Psoas muscle (tissue), 8 donors: Measurements from ENCODE around the gene BRF1. TPM values are rescaled to one million over a fixed set of nuclear protein-coding genes. Genes with fewer than 3 reads are reported as not detected.

Source experiments
- ATAC-seq, 4 donors: fragments of 200-7000 bp; cut with Tn5 transposase; one replicate each; pipeline ENCODE4 v1.9.1; 2020; ENCODE audit warnings: moderate library complexity in 3 of 4, mild to moderate bottlenecking in 2 of 4
- DNase-seq, 2 donors: peaks; one replicate each; pipeline ENCODE4 v3.0.0-alpha.2; 2020
- H3K27ac ChIP-seq: fragments of 200-600 bp; one replicate; pipeline ENCODE4 v1.8.0; 2022
- H3K27me3 ChIP-seq, 3 donors: fragments of 200-600 bp in 1 of 3; one replicate each; pipeline versions ENCODE4 v1.6.1 to v1.8.0; 2013 to 2022; ENCODE audit warnings: low read length in 2 of 3, mild to moderate bottlenecking in 2 of 3, moderate library complexity in 1 of 3; ENCODE audit not compliant: insufficient read depth in 3 of 3
- H3K36me3 ChIP-seq, 2 donors: fragments of 200-600 bp in 1 of 2; one replicate each; pipeline versions ENCODE4 v1.6.1 to v1.8.0; 2013 to 2022; ENCODE audit warnings: low read depth in 1 of 2, mild to moderate bottlenecking in 1 of 2, moderate library complexity in 1 of 2; ENCODE audit not compliant: insufficient read depth in 1 of 2
- H3K4me1 ChIP-seq: fragments of 200-600 bp; one replicate; pipeline ENCODE4 v1.8.0; 2022
- H3K4me3 ChIP-seq: fragments of 200-600 bp; one replicate; pipeline ENCODE4 v1.8.0; 2022; ENCODE audit warnings: mild to moderate bottlenecking
- H3K9me3 ChIP-seq: fragments of 200-600 bp; one replicate; pipeline ENCODE4 v1.8.0; 2022
- CTCF ChIP-seq: fragments of 200-600 bp; IDR thresholded peaks from one replicate; pipeline ENCODE4 v1.8.0; 2022; ENCODE audit warnings: antibody characterized with exemption
- WGBS, 3 donors: extraction: QIAGEN DNeasy Blood & Tissue Kit; methylation state at CpG; one replicate each; pipeline versions ENCODE4 v1.1.6 to v1.1.7; 2013; 5-methylcytosine and 5-hydroxymethylcytosine counted together
- intact Hi-C, 2 donors: fragments of 100-400 bp; cut with DNase I; formaldehyde crosslinking; loops; one replicate each; pipeline versions ENCODE4 v1.11.0 to v1.14.2; 2022
- polyA plus RNA-seq, 3 donors: library from polyadenylated mRNA; stranded (reverse); fragments of 200-250 nt; gene quantifications; one replicate each; pipeline ENCODE4 v1.2.3, GENCODE V29; 2013
- total RNA-seq, 4 donors: library from RNA; stranded (reverse); fragmentation: NEBNext Ultra II Directional in 2 of 4; extraction: Animal tissue kit (Norgen Biotek cat#: 25700) in 2 of 4; gene quantifications; one replicate each; pipeline versions ENCODE4 v1.2.1 to v1.2.4, GENCODE V29; 2021 to 2023
- donor health status: healthy with polysubstance abuse.
- donor health status: DM: no; HTN: no; CAD: no; lungs with moderate emphysema.
- donor health status: Bipolar disorder and iron deficiency.
- donor health status: healthy.
- donor health status: DM: yes; HTN: yes; CAD: no.
- donor health status: DM: no; HTN: no; CAD: no.
- donor health status: DM: no; HTN: no; CAD: no.
- donor health status: DM: yes; HTN: yes; CAD: no.

BRF1 gene
- total and polyA plus RNA-seq, 7 donors, result 12.9 to 26.2 (median 17.1) TPM

GRCh38 chr14:105315211-105315721 lies 14.5 kb upstream of the BRF1 start:
- peak in 3 of 4 donors; percentile 8 to 11 (median 10) for ATAC-seq
- H3K9me3 ChIP-seq, result no peaks in the 10 kb centered on the region
- H3K4me1 ChIP-seq, result peaks cover 24% of the 10 kb centered on the region
- peak; percentile 47 to 70 for DNase-seq
- peak overlapping the region; percentile 86 for H3K27ac ChIP-seq
- H3K36me3 ChIP-seq, result no peaks in the 10 kb centered on the region
- TF ChIP-seq CTCF, result no peak
- H3K4me3 ChIP-seq, result peak overlapping the region; percentile 84
- intact Hi-C loops, result loop anchor here (5.0 kb wide), 1 partner anchor 37 kb away; no protein-coding TSS in a partner anchor
- WGBS, 3 donors, result 0 to 5% (median 1%) methylated on average over 32 to 54 of the region's 54 CpGs
- no peaks in the 10 kb centered on the region for H3K27me3 ChIP-seq

GRCh38 chr14:105314287-105315200 lies 13.7 kb upstream of the BRF1 start, which contains the start of gene PACS2:
Gene PACS2 (plus strand): TSS chr14:105314748. CDS start chr14:105314919, 171 bp downstream.
- ATAC-seq, result peak; percentile 85 to 89 (median 88)
- peak; percentile 86 to 88 for DNase-seq
- no peaks in the 10 kb centered on the region for H3K9me3 ChIP-seq
- peak within 1 kb of the TSS; percentile 84 for H3K4me3 ChIP-seq
- H3K36me3 ChIP-seq, result no peaks in the 10 kb centered on the region
- H3K4me1 ChIP-seq, result peaks cover 24% of the 10 kb centered on the region
- H3K27me3 ChIP-seq, result no peaks in the 10 kb centered on the region
- peak within 1 kb of the TSS; percentile 86 for H3K27ac ChIP-seq
- 1 to 2% (median 1%) methylated on average over 13 to 149 of the region's 163 CpGs for WGBS, 3 donors
- TF ChIP-seq CTCF, result no peak
- intact Hi-C loops, result loop anchor here (5.0 kb wide), 1 partner anchor 38 kb away; no protein-coding TSS in a partner anchor

GRCh38 chr14:105313381-105314286 lies 12.8 kb upstream of the BRF1 start:
- Histone ChIP-seq H3K27ac (peak overlapping the region; percentile 84), H3K27me3 (no peaks in the 10 kb centered on the region), H3K4me1 (peaks cover 24% of the 10 kb centered on the region), H3K36me3 (no peaks in the 10 kb centered on the region), H3K9me3 (no peaks in the 10 kb centered on the region), H3K4me3 (peak overlapping the region; percentile 71)
- no peak for TF ChIP-seq CTCF
- peak; percentile 15 to 47 (median 30) for ATAC-seq
- intact Hi-C loops, result no loop called here
- WGBS, 3 donors, result 10 to 20% (median 14%) methylated on average over 41 to 48 of the region's 48 CpGs
- peak; percentile 49 to 73 for DNase-seq

GRCh38 chr14:105312973-105313372 lies 12.2 kb upstream of the BRF1 start:
- TF ChIP-seq CTCF, result no peak
- Histone ChIP-seq H3K4me3 (no peak overlapping the region), H3K4me1 (peaks cover 22% of the 10 kb centered on the region), H3K9me3 (no peaks in the 10 kb centered on the region), H3K27me3 (no peaks in the 10 kb centered on the region), H3K36me3 (no peaks in the 10 kb centered on the region), H3K27ac (peak overlapping the region; percentile 84)
- peak in 1 of 4 donors; percentile 7 for ATAC-seq
- 41 to 65% (median 51%) methylated on average over 11 to 13 of the region's 13 CpGs for WGBS, 3 donors
- intact Hi-C loops, result no loop called here
- DNase-seq, result no peak
